GM18861 (cell line): Measurements from ENCODE around the gene HOXC10.

Experiments
- ATAC-seq: cut with Tn5 transposase; IDR thresholded peaks from one replicate; pipeline ENCODE4 v1.9.1; 2021; ENCODE audit not compliant: unreplicated experiment

HOXC10 gene

DNA sequence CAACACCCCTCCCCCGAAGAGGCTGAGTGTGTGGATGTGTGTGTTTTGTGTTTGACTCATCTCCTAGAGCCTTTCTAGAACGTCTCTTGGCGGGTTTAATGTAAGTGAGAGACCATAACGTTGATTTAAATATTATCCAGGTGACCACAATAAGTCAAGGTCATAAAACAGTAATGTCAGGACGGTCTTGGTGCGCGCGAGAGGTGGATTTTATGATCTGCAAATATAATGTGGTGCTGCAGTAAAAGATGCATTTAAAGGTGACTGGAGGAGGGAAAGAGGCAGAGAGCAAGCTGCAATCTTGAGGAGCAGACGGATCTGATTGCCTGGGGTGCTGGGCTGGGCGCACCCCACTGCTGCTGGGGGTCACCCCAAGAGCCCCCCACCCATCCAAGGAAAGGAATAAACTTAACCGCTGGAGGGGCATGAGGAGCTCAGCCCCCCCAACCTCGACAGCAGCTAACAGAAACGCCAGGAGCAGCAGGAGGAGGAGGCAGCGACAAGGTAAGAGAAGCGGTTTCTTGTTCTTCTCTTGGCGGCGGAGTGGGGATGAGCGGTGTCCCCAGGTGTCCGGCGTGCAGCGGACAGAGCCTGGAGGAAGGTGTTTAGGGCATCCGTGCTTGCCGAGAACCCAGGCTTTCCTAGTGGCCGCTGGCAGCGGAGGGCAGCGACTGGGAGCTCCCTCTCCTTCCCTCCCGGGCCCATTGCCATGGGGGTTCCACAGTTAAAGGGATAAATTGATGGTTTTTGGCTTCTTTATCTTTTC is 5.5 kb downstream of the HOXC10 start:
- no peak for ATAC-seq

GRCh38 chr12:53991077-53991460 is 6.1 kb downstream of the HOXC10 start:
- no peak for ATAC-seq

DNA sequence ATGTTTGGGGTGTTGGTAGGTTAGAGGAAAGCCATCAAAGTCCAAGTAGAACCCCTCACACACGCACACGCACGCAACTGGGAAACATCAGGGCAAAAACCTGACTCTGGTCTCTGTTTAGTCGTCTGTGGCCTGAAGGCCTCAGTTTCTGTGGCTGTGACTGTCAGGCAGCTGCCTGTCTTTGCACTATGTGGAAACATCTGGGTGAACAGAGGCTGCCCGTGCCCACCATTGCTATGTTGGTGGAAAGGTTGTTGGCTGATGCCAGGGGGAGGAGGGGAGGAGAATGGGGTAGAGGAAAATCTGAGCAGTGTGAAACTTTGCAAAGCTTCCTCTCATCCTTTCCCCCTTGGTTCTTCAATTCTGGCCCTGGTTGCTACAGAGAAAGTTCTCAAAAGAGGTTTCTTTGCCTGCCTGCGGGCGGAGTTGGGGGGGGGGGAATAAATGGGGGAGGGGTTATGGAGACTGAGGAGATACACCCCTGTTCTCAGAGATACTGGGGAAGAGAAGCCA is 7.5 kb downstream of the HOXC10 start:
- ATAC-seq = no peak

- no peak for ATAC-seq
Measured at GRCh38 chr12:53993162-53994008, 8.4 kb downstream of the HOXC10 start.

DNA sequence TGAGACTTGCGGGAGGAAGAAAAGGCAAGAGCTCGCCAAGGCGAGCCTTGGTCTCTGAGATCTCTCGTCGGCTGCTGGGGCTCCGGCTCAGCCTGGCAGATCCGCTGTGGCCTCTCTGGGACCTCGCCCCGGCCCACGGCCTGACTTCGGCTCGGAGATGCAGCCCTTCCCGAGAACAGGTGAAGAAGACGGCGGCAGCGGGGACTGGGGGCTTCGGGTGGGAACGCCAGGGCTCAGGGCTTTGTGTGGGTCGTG is 9.0 kb downstream of the HOXC10 start:
- no peak for ATAC-seq

DNA sequence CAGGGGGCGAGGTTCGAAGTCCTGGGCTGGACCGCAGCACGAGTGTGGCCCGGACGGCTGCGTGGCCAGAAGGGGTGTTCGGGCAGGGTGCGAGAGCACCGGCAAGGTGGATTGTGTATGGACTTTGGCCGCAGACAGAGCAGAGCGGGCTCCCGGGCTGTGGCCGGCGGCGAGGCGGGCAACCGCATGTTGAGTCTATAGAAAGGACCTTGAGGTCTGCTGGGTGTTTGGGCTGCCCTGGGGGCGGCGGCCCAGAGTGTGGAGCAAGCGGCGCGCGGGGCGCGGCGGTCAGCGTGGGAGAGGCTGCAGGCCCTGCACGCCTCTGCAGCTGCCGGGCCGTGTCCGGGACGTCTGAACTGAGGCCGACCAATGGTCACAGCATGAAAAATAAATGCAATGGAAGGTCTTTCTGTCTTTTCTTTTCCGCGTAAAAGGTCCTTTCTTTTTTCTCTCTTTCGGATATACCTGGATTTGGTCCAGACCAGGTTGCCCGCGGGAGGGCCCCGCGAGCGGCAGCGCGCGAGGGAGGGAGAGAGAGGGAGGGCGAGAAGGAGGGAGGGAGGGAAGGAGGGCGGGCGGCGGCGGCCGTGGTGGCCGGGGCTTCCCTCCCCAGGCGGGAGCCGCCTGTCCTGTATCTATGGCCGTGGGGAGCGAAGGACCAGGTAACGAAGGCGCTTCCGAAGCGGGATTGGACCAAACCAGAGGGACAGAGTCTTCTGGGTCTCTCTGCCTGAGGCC is 9.5 kb downstream of the HOXC10 start:
- ATAC-seq = no peak

- no peak for ATAC-seq
Measured at GRCh38 chr12:53995002-53995377, 10.0 kb downstream of the HOXC10 start.

DNA sequence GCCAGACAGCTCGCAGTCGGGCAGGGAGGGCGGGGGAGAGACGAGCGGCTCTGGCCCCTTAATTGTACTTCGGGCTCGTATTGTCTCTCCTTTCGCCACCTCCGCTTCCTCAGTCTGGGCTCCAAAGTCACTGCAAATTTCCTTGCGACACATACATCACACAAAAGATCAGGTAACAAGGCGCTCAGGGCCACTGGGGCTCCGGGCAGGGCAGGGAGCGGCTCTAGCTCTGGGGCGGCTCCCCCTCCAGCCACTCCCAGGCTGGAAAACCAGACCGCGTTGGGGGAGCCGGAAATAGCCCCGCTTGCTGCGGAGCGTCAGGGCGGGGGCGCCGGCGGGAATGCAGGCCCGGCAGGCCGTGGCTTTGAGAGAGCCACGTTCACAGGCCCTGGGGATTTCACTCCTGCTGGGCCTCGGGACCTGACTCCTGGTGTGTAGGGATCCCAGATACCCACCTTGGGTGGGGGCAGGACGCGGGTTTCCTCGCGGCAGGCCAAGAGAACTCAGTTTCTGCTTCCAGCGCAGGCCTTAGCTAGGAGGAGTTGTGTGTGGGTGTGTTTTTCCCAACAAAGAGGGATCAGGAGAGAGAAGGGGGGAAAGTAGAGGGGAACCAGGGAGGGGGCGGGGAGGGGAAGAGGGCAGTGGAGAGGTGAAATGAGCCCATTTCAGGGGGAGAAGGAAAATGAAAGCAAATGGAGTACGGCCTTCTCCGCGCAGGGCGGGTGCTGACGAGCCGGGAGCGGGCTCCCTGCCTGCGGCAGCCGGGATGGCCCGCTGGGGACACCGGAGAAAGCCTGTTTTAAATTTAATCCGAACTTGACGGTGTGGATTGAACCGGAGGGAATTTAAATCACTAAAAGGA is 10.7 kb downstream of the HOXC10 start:
- ATAC-seq = no peak

- no peak for ATAC-seq
Measured at GRCh38 chr12:53996240-53997203, 11.6 kb downstream of the HOXC10 start.

DNA sequence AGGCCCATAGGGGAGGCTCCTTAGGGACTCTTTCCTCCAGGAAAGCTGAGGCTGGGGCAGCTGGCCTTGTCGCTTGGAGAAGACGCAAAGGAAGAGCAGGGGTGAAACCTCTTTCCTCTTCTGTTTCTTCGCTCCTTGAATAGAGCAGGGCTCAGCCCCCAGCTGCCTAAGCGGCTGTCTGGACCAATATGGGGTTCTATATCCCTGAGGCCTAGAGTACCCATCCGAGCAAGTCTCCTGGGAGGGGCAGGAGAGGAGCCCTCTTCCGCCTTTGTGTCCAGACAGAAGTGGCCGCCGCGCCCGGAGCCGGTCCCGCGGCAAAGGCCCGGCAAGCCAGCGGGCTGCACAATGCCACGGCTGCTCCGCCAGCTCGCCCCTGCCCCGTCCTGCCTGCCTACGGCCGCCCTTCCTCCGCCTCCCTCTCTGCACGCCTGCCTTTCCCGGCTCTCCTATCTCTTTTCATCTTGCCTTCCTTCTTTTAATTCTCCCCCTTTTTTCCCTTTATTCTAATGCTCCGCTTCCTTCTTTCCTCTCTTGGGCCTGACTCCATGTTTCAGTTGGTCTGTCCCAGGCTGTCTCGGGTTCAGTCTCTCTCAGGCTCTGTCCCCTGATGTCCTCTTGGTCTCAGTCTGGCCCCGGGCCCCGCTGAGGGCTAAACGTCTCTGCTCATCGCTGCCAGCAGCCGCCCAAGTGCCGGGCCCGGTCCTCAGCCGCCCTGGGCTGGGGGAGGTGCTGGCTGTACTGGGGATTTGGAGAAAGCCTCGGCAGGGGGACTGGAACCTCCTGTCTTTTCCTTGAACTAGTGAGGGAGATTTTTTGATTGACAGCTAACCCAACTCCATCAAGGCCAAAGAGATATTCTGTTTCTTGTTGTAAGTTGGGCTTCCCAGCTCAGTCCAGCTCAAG is 12.5 kb downstream of the HOXC10 start:
- ATAC-seq = no peak

GRCh38 chr12:53998110-53998899 is 13.4 kb downstream of the HOXC10 start:
- ATAC-seq = no peak

DNA sequence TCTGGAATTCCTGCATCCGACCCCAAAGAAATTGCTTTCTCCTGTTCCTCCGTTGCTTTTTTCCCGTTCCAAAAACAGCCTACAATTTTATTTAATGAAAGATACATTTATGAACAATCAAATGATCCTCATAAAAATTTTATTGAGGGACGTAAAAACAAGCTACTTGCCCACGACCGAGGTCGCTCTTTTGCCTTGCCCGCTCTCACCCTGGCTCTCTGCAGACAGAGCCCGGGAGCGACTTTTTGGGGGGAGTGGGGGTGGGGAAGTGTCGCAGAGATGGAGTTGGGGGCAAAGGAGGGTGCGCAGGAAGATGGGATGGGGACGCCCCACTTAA is 13.9 kb downstream of the HOXC10 start:
- ATAC-seq = no peak

DNA sequence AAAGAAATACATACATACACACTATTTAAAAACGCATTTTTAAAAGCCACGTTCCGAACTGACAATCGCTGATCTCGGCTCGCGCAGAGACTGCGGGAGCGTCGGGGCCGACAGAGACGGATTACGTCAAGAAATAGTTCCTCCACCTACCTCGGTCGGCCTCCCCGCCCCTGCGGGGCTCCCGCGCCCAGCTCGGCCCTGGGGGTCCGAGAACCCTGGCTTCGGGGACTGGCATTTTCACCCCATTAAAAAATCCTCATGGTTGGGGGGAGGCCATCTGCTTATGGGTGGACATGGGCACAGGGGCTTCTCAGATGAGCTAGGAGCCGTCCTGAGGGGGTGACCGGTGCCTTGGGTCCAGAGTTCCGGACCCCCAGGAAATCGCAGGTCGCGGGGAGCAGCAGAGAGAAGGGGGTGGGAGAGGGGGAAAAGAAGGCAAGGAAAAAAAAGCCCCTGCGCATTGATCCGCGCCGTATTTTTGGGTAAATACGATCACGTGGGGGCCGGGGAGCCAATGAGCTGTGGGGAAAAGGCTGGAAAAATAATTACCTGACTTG is 14.7 kb downstream of the HOXC10 start:
- ATAC-seq = no peak

GRCh38 chr12:54000116-54001114 is 15.5 kb downstream of the HOXC10 start, which contains the start of gene HOXC9:
TSS of gene HOXC9 (plus strand) at chr12:54000161. CDS start at chr12:54000189, 28 bp downstream.
- ATAC-seq = no peak

- no peak for ATAC-seq
Measured at GRCh38 chr12:54001283-54002187, 16.6 kb downstream of the HOXC10 start.
